ENCODE measurements around the gene PTPRM. TPM values are rescaled to one million over a fixed set of nuclear protein-coding genes. Genes with fewer than 3 reads are reported as not detected.
A peak's percentile ranks its signal among the peaks of the same experiment; 100 is the strongest.

The PTPRM gene
- total RNA-seq, 1 donor from 2014 or later = 257 TPM

- H3K36me3 ChIP-seq = no peaks in the 10 kb centered on the region
- H3K27ac ChIP-seq = peak overlapping the region; percentile 22 to 43
- no peak for DNase-seq (ENCODE audit: low spot score in 2 of 2)
- H3K4me3 ChIP-seq = no peak overlapping the region
- no peaks in the 10 kb centered on the region for H3K9me3 ChIP-seq
- peaks cover 0 to 11% of the 10 kb centered on the region in 2 donors for H3K4me1 ChIP-seq
- no peaks in the 10 kb centered on the region for H3K27me3 ChIP-seq
- no peak for TF ChIP-seq CTCF (IDR thresholded peaks at IDR 0.05)
- intact Hi-C loops (cut with DNase I) = no loop called here
Measured at GRCh38 chr18:7740821-7741220, 173.7 kb downstream of the PTPRM start.

- Histone ChIP-seq H3K27me3 (no peaks in the 10 kb centered on the region), H3K27ac (peak overlapping the region; percentile 22 to 43), H3K9me3 (no peaks in the 10 kb centered on the region), H3K4me1 (peaks cover 0 to 11% of the 10 kb centered on the region in 2 donors), H3K4me3 (no peak overlapping the region), H3K36me3 (no peaks in the 10 kb centered on the region)
- intact Hi-C loops (cut with DNase I) = no loop called here
- no peak for DNase-seq (ENCODE audit: low spot score in 2 of 2)
- no peak for TF ChIP-seq CTCF (IDR thresholded peaks at IDR 0.05)
Measured at GRCh38 chr18:7741640-7742039, 174.5 kb downstream of the PTPRM start.

- peak overlapping the region in 1 of 2 donors; percentile 30 for H3K27ac ChIP-seq
- intact Hi-C loops (cut with DNase I) = no loop called here
- peaks cover 0 to 14% of the 10 kb centered on the region in 2 donors for H3K4me1 ChIP-seq
Measured at GRCh38 chr18:7742224-7742623, 175.1 kb downstream of the PTPRM start.

GRCh38 chr18:7743256-7743655 is 176.1 kb downstream of the PTPRM start:
- intact Hi-C loops (cut with DNase I) = no loop called here
- TF ChIP-seq CTCF (IDR thresholded peaks at IDR 0.05) = no peak

More at GRCh38 chr18:7742224-7742623, 175.1 kb downstream of the PTPRM start:
- TF ChIP-seq CTCF (IDR thresholded peaks at IDR 0.05) = no peak
- Histone ChIP-seq H3K4me3 (no peak overlapping the region), H3K36me3 (no peaks in the 10 kb centered on the region), H3K9me3 (no peaks in the 10 kb centered on the region), H3K27me3 (no peaks in the 10 kb centered on the region)
- no peak for DNase-seq (ENCODE audit: low spot score in 2 of 2)

GRCh38 chr18:7746106-7746505 is 179.0 kb downstream of the PTPRM start:
- Histone ChIP-seq H3K4me3 (no peak overlapping the region), H3K27me3 (no peaks in the 10 kb centered on the region), H3K4me1 (peaks cover 6 to 38% of the 10 kb centered on the region in 2 donors), H3K9me3 (no peaks in the 10 kb centered on the region), H3K27ac (no peak overlapping the region), H3K36me3 (no peaks in the 10 kb centered on the region)
- TF ChIP-seq CTCF (IDR thresholded peaks at IDR 0.05) = no peak
- intact Hi-C loops (cut with DNase I) = no loop called here
- no peak for DNase-seq (ENCODE audit: low spot score in 2 of 2)

More at GRCh38 chr18:7743256-7743655, 176.1 kb downstream of the PTPRM start:
- H3K27me3 ChIP-seq = no peaks in the 10 kb centered on the region
- no peaks in the 10 kb centered on the region for H3K36me3 ChIP-seq
- H3K27ac ChIP-seq = no peak overlapping the region
- DNase-seq (ENCODE audit: low spot score in 2 of 2) = no peak
- no peaks in the 10 kb centered on the region for H3K9me3 ChIP-seq
- no peak overlapping the region for H3K4me3 ChIP-seq
- H3K4me1 ChIP-seq = peaks cover 1 to 23% of the 10 kb centered on the region in 2 donors

Data from ascending aorta (tissue), 2 donors.